KMS-11 (cell line): ENCODE measurements around the gene CISD3.
A peak's percentile ranks its signal among the peaks of the same experiment; 100 is the strongest.

Source experiments
- H2AFZ ChIP-seq: fragments of 200-600 bp; sonication (generic); 2 replicates; pipeline ENCODE4 v1.6.1; 2016; ENCODE audit warnings: antibody characterized with exemption, mixed run types, low read depth
- H3K27ac ChIP-seq: fragments of 200-600 bp; sonication (generic); 2 replicates; pipeline ENCODE4 v1.6.1; 2016; ENCODE audit warnings: mild to moderate bottlenecking, mixed run types
- H3K27me3 ChIP-seq: fragments of 200-600 bp; sonication (generic); 2 replicates; pipeline ENCODE4 v1.6.1; 2017; ENCODE audit warnings: mild to moderate bottlenecking, low read depth, mixed run types, moderate library complexity; ENCODE audit not compliant: insufficient read depth
- H3K36me3 ChIP-seq: fragments of 200-600 bp; sonication (generic); 2 replicates; pipeline ENCODE4 v1.6.1; 2017; ENCODE audit warnings: mild to moderate bottlenecking, mixed run types; ENCODE audit not compliant: insufficient read depth
- H3K4me1 ChIP-seq: fragments of 200-600 bp; sonication (generic); 2 replicates; pipeline ENCODE4 v1.6.1; 2016; ENCODE audit warnings: mild to moderate bottlenecking, low read depth, mixed run types; ENCODE audit not compliant: poor library complexity, severe bottlenecking
- H3K4me2 ChIP-seq: fragments of 200-600 bp; sonication (generic); 2 replicates; pipeline ENCODE4 v1.7.0; 2016; ENCODE audit warnings: mild to moderate bottlenecking, mixed run types
- H3K4me3 ChIP-seq: fragments of 200-600 bp; sonication (generic); IDR thresholded peaks from 2 replicates; pipeline ENCODE4 v1.6.1; 2017; ENCODE audit warnings: low read depth, low read length, mixed read lengths; ENCODE audit not compliant: insufficient read depth
- H3K79me2 ChIP-seq: fragments of 200-600 bp; sonication (generic); 2 replicates; pipeline ENCODE4 v1.6.1; 2016; ENCODE audit warnings: low read depth, mixed run types; ENCODE audit not compliant: insufficient read depth
- H3K9ac ChIP-seq: fragments of 200-600 bp; sonication (generic); 2 replicates; pipeline ENCODE4 v1.6.1; 2016; ENCODE audit warnings: mild to moderate bottlenecking, mixed run types
- H4K20me1 ChIP-seq: fragments of 200-600 bp; sonication (generic); 2 replicates; pipeline ENCODE4 v1.6.1; 2016; ENCODE audit warnings: mild to moderate bottlenecking, mixed run types; ENCODE audit not compliant: insufficient read depth
- CTCF ChIP-seq: fragments of 200-600 bp; sonication (generic); conservative IDR thresholded peaks from 2 replicates; pipeline ENCODE4 v1.6.1; 2017; ENCODE audit warnings: low read depth, mild to moderate bottlenecking, antibody characterized with exemption, low read length, moderate library complexity, mixed read lengths

CISD3 gene

GRCh38 chr17:38750312-38751121 is 20.4 kb downstream of the CISD3 start:
- Histone ChIP-seq H4K20me1 (no peaks in the 10 kb centered on the region), H3K4me1 (peaks cover 41% of the 10 kb centered on the region), H3K4me2 (peak overlapping the region; percentile 89), H3K27ac (no peak overlapping the region), H3K9ac (no peak overlapping the region), H3K79me2 (peaks cover 28% of the 10 kb centered on the region), H3K4me3 (no peak overlapping the region), H3K27me3 (peaks cover 25% of the 10 kb centered on the region; the same call in 1 of the 2 replicates), H2AFZ (peak overlapping the region; percentile 31), H3K36me3 (no peaks in the 10 kb centered on the region; the same call in 1 of the 2 replicates)
- no peak for TF ChIP-seq CTCF

- Histone ChIP-seq H4K20me1 (no peaks in the 10 kb centered on the region), H3K4me1 (peaks cover 41% of the 10 kb centered on the region), H3K79me2 (peaks cover 28% of the 10 kb centered on the region), H3K4me3 (no peak overlapping the region), H3K27me3 (peaks cover 25% of the 10 kb centered on the region; the same call in 1 of the 2 replicates), H3K27ac (no peak overlapping the region), H3K4me2 (peak overlapping the region; percentile 89), H3K9ac (peak overlapping the region; percentile 87; the same call in 1 of the 2 replicates), H2AFZ (peak overlapping the region; percentile 31), H3K36me3 (no peaks in the 10 kb centered on the region; the same call in 1 of the 2 replicates)
- no peak for TF ChIP-seq CTCF
These were observed 21.1 kb downstream of the CISD3 start for GRCh38 chr17:38751144-38751807.

- Histone ChIP-seq H3K36me3 (no peaks in the 10 kb centered on the region; the same call in 1 of the 2 replicates), H3K27me3 (peaks cover 25% of the 10 kb centered on the region; the same call in 1 of the 2 replicates), H3K4me3 (peak overlapping the region; percentile 35), H3K9ac (peak overlapping the region; percentile 87), H3K4me1 (peaks cover 37% of the 10 kb centered on the region), H3K27ac (peak overlapping the region; percentile 84), H3K79me2 (peaks cover 28% of the 10 kb centered on the region), H2AFZ (peak overlapping the region; percentile 95), H3K4me2 (peak overlapping the region; percentile 89), H4K20me1 (no peaks in the 10 kb centered on the region)
- TF ChIP-seq CTCF: no peak
These were observed 21.7 kb downstream of the CISD3 start for GRCh38 chr17:38751808-38752307.

- no peaks in the 10 kb centered on the region for H4K20me1 ChIP-seq
- H3K27ac ChIP-seq: peak within 1 kb of the TSS; percentile 84
- H3K36me3 ChIP-seq: peaks cover 4% of the 10 kb centered on the region; the same call in 1 of the 2 replicates
- H3K9ac ChIP-seq: peak within 1 kb of the TSS; percentile 87
- TF ChIP-seq CTCF: no peak
- peak within 1 kb of the TSS; percentile 35 for H3K4me3 ChIP-seq
- peak within 1 kb of the TSS; percentile 95 for H2AFZ ChIP-seq
- peaks cover 33% of the 10 kb centered on the region for H3K4me1 ChIP-seq
- H3K79me2 ChIP-seq: peaks cover 28% of the 10 kb centered on the region
- H3K4me2 ChIP-seq: peak within 1 kb of the TSS; percentile 89
- peaks cover 25% of the 10 kb centered on the region; the same call in 1 of the 2 replicates for H3K27me3 ChIP-seq
These were observed 22.3 kb downstream of the CISD3 start, which contains the start of gene PSMB3 for GRCh38 chr17:38752308-38753070. TSS of gene PSMB3 (plus strand) at chr17:38752741. CDS start at chr17:38752827, 86 bp downstream.
